Stimulated activated CD8-positive, alpha-beta memory T cell treated with anti-CD3 and anti-CD28 coated beads, Interleukin-4, amount 100 ng/mL, for 48 hours (primary cell): ENCODE results near the gene RPL38.
"Not testable (repeated sequence)": the region's sequence is repeated elsewhere in the genome, so short reads cannot be mapped to it uniquely, and the experiment has no call there.

Experiments
- DNase-seq: peaks from one replicate; pipeline ENCODE4 v3.0.0-alpha.2; 2020

The RPL38 gene

DNA sequence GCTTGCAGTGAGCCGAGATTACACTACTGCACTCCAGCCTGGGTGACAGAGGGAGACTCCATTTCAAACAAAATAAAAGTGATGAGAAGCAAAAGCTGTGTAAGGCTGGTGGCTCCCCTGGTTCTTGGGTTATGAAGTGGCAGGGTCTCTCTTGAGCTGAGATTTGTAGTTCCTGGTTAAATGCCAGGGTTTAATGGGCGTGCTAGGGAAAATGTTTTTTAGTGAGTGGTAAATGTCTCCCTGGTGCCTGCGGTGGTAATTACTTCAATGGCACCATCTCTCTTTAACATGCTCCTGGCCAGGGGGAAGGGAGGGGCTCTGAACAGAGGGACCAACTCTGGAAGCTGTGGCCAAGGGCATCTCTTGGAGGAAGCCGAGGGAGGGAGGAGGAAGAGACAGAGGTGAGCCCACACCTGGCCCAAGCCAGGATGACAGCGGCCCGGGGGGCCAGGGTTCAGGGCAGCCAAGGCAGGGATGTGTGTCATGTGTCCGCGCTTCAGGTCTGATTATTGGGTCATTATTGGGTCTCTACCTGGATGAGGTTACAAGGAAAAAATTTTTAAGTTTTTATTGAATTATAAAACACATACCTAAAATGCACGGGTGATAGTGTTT is 17.8 kb upstream of the RPL38 start:
- DNase-seq = no peak

DNA sequence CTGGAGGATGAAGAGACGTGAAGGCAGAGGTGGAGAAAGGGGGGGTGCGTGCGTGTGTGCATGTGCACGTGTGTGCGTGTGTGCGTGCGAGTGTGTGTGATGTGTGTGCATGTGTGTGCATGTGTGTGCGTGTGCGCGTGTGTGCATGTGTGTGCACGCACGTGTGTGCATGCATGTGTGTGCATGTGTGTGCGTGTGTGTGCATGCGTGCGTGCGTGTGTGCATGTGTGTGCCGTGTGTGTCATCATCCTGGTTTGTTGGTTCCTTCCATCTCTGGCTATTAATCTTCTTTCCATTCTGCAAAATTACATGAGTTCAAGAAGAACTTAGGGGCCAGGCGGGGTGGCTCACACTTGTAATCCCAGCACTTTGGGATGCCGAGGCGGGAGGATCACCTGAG is 17.0 kb upstream of the RPL38 start:
- no peak for DNase-seq

DNA sequence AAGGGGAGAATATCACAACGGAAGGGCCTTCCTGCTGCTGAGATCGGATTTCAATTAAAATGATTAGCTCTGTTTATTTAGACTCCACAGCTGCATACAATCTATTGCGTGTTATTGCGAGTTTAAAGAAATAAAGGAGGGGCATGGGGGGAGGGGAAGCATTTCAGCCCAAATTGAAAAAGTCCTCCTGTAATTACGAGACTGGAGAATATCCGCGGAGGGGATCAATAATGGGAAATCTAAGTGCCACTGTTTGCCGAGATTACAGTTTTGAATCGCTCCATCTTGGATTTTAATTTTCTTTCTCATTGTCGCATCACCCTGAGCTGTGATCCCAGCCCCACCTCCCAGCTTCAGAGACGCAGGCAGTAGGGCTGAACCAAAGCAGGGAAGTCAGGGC is 15.7 kb upstream of the RPL38 start:
- no peak for DNase-seq

DNA sequence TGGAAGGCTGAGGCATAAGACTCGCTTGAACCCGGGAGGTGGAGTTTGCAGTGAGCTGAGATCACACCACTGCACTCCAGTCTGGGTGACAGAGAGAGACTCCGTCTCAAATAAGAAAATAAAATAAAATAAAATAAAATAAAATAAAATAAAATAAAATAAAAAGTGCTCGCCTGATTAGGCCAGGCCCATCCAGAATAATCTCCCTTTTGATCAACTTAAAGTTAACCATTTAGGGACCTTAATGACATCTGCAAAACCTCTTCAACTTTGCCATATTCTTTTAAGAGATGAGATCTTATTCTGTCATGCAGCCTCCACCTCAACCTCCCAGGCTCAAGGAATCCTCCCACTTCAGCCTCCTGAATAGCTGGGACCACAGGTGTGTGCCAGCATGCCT is 14.8 kb upstream of the RPL38 start:
- DNase-seq = not testable (repeated sequence)

DNA sequence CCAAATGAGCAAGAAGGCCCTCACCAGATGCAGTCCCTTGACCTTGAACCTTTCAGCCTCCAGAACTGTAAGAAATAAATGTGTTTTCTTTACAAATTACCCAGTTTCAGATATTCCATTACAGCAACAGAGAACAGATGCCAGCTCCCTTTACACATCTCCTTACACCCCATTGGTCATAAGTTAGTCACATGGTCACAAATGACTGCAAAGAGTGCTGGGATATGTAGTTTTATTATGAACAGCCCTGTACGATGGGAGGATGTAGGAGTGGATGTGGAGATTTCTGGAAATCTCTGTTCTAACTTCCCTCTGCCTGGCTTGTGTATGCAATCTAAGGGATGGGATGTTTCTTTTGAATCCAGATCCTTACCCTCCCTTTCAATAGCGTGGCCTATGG is 13.3 kb upstream of the RPL38 start:
- no peak for DNase-seq

DNA sequence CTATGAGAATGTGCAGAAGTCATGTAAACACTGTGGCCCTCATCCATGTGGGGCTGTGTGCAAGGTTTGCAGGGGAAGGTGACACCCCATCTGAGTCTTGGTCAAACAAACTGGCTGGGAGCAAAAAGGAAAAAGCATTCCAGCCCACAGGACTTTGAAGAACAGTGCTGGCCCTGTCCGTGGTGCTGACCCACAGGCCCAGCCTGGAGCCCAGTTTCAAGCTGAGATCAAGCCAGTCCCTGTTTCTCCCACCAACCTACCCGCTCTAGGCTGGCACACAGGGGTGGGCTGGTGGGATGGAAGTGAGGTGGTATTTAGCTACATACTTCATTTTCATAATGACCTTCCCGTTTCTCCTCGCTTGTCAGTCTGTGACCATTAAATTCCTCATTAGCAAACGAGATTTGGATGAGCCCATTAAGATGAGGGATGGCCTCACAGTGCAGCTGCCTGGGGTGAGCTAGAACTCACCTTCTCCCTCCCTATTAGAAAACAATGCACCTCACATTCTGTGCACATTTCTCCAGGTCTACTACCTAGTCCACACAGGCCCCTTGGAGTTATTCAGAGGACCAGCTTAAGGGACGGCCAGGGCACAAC is 12.6 kb upstream of the RPL38 start:
- DNase-seq = no peak

DNA sequence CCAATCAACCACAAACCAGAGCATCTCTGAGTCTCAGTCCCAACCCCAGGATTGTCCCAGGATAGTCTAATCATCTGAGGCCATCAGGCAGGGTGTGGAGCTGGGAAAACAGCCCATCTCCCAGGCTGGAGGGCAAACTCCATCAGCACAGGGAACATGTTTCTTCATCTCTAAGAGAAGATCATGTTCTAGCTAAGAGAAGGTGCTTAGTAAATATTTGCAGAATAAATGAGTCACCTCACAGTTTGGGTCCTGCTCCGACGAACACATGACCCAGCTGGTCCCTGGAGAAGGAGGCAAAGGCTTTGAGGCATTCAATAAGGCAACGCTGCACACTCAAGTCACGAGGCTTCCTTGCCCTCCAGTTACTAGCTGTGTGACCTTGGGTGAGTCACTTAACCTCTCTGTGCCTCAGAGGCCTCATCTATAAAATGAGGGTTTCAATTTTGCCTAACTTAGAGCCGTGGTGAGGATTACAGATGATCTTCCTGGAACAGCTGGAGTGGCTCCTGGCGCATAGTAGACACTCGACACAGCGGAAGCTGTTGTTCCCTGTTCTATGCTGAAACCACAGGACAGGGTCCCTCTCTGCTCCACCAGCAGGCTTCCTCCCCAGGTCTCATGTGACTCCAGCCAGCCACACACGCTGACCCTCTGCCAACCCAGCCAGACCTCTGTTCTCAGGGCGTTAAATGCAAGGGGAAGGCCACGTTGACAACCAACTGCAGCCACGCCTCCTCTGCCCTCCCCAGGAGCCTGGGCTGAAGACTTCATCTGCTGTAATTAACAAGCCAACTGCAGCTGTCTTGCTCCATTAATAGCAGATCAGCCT is 10.3 kb upstream of the RPL38 start:
- DNase-seq = no peak

DNA sequence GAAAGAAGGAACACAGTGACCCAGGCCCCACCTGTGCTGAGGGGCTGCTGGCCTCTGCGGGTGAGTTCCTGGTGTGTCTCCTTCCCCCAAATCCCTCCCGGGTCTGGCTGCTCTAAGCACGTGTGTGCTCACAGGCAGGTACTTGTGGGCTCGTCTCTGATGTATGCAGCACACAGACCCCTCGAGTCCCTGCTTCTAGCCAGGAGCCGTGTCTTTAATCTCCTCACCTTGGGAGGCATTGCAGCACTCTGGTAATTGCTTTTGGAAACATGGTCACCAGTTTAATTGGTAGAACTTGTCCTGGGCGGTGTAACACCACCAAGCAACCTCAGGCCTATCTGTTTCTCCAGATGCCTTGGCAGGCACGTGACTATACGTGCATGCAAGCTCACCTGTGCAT is 8.8 kb upstream of the RPL38 start:
- no peak for DNase-seq

DNA sequence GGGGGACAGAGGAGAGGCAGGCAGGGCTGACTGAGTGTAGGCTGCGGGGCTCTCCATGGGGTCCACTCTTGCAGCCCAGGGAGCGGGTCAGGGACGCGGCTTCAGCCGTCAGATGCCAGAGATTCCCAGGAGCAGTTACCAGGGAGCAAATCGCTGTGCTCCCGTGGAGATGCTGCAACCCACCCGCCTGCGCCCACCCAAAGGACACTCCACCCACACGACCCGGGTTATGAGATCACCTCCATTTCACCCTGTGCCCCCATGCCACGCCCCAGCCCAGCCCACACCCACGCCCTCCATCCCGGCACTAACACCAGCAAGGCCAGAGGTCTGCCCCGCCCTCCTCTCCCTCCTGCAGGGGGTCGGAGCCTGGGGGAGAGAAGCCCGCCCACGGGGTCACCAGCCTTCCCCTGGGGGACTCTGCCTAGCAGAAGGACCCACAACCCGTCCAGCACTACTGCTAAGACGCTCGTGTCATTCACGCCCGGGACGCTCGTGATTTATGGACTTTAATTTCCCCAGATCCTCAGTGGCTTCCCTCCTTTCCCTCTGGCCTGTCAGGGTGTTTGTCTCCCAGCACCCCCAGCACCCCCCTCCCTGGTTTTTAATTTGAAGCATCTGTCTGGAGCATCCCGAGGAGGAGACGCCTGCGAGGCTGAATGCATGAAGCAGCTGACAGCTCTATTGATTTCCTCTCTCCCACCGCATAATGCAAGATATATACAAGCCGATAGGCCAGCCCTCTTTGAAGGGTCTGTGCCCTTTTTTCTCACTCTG is 6.7 kb upstream of the RPL38 start:
- no peak for DNase-seq

DNA sequence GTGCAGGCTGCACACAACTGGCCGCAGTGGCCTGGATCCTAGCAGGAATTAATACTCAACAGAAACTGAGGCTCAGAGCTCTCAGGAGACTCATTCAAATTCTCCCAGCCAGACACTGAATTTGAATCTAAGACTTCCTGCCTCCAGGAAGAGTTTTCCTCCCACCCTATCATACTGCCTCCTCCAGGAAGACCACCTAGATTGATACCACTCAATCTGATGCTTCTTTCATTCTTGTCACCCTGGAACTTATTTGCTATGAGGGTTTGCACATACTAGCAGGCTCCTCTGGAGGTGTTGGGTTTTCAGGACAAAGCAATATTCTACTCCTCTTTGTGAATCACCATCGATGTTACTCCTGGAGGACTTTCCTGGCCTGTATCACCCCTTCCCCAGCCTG is 5.7 kb upstream of the RPL38 start:
- no peak for DNase-seq

DNA sequence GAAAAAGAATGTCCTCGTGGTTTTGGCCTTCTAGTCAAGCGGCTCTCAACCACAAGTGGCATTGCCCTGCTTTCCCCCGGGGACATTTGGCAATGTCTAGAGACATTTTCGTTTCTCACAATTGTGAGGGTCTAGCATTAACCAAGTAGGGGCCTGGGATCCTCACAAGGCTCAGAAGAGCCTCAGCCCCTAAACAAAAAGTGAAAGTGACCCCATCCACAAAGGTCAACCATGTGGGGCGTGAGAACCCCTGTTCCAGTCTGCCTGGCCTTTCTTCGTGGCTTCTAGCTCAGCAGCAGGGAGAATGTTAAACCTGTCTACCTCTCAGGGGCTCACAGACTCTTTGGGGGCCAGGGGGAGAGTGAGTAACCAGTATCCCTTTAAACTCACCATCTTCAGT is 4.8 kb upstream of the RPL38 start:
- DNase-seq = no peak

DNA sequence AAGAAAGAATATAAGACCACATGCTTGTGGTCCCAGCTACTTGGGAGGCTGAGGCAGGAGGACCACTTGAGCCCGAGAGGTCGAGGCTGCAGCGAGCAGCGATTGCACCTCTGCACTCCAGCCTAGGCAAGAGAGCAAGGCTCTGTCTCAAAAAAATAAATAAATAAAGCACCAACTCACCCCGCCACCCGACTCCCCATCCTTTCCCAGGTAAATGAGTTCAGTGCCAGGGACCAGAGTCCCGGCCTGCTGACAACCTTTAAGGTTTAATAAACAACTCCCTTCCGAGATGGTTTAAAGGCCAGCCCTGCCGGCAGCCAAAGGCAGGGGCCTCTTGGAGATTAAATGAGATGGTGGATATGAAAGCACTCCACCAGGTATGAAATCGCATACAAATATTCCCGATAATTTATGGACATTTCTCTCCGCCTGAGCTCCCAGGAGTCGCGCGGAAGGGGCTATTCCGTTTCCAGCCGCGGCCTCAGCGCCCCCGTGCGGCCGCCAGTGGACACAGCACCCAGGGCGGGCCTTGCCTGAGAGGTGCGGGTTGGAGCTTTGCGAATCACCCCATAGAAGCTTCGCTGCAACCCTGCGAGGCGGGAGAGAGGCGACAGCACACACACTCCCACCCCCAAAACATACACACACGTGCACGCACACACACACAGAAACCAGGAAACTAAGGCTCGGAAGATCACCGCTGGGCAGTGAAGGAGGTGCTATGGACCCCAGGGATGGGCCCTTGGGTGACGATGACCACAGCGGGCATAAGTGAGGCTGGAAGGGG is 4.0 kb upstream of the RPL38 start:
- DNase-seq = peak; percentile 84

DNA sequence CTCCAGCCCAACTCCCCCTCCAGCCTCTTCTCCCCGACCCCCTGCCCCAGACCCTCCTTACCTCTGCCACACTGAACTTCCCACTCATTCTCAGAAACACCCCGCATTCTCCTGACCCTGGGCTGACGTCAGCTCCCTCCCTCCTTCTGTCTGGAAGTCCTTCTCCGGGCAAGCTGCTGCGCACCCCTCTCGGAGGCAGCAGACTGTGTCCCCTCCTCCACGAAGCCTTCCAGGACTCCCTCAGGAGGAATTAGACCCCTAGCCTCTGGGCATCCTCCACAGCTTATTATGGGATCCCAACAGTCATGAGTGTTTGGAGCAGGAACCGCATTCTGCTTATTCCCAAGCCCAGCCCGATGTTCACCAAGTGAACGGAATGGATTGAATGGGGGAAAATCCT is 3.4 kb upstream of the RPL38 start:
- DNase-seq = no peak

DNA sequence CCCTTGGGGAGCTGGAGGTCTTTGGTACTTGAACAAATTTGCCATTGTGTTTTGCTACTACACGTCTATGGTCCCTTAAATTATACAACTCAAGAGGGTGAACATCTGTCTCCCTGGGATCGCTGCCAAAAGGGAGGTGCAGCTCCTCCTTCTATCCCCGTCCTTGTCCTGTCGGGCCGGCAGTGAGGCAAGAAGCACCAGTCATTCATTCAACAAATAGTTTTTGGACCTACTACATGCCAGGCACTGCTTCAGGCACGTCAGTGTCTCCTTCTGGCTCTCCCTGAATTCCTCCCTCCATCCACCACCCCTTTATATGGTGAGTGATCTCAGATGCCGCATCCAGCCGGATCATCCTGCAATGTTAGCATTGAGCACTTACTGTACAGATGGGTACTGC is 2.2 kb upstream of the RPL38 start:
- no peak for DNase-seq

DNA sequence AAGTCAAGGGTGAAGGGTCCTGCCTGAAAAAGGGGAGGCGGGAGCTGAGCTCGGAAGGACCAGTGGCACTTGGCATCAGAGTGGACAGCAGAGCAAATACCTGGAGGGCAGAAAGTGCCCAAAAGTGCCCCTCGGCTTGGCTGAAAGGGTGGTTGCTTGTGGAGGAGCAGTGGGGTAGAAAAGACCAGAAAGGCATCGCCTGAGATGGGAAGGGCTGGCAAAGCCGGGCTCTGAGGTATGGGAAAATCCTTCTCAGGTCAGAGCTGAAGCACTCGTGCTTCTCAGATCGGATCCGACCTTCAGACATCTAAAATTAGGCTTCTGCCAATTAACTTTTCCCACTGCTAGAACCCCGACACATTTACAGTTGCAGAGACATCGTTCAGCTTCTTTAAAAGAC is 1.5 kb upstream of the RPL38 start:
- no peak for DNase-seq

DNA sequence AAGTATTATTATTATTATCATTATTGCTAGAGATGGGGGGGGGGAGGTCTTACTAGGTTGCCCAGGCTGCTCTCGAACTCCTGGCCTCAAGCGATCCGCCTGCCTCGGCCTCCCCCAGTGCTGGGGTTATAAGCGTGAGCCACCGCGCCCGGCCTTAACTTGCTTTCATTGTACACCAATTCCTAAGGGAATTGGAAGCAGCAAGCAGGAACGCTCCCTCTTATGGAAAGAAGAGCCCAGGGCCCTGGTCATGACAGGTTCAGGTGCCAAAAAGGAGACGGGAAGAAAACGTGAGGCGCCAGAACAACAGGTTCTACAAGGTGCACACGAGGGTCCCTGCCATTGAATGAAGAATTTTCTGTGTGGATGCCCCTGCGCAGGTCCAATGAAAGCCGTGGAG is 540 bp upstream of the RPL38 start:
- DNase-seq = no peak

DNA sequence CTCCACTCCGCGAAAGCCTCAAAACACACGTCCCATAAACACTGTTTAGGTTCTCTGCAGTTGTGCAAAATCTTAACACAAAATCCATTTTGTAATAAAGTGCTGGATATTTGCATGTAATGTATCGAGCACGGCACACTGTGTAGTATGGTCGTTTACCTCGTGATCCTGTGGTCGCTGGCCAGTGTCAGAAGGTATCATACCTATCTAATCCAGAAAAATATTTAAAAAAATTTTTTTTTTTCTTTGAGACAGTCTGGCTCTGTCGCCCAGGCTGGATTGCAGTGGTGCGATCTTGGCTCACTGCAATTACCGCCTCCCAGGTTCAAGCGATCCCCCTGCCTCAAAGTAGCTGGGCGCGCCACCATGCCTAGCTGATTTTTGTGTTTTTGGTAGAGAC is 996 bp downstream of the RPL38 start:
- no peak for DNase-seq

DNA sequence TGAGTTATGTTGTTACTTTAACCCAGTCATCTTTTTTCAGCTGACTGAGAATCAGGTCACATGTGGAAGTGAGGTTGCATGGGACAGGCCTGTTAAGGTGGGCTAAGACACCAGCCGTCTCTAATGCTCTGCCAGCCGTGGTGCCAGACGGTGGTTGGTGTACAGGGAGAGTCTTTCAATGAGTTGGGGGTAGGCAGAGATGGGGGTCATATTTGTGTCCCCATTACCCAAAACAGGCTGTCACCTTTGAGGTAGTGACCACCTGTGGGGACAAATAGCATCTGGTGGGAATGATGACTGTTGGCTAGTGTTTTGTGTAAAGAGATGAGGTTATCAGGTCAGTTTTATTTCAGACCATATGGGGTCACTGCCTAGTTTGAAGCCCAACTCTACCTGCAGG is 1.8 kb downstream of the RPL38 start:
- DNase-seq = no peak

DNA sequence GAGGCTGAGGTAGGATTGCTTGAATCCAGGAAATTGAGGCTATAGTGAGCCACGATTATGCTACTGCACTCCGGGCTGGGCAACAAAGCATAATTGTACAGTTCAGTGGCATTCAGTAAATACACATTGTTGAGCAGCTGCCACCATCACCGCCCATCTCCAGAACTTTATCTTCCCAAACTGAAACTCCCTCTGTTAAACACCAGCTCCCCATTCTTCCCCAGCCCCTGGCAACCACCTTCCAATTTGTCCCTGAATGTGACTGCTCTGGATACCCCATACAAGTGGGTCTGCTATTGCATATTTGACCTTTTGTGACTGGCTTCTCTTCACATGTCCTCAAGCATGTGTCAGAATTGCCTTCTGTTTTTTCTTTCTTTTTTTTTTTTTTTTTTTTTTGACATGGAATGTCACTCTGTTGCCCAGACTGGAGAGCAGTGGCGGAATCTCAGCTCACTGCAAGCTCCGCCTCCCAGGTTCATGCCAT is 2.9 kb downstream of the RPL38 start:
- DNase-seq = no peak

DNA sequence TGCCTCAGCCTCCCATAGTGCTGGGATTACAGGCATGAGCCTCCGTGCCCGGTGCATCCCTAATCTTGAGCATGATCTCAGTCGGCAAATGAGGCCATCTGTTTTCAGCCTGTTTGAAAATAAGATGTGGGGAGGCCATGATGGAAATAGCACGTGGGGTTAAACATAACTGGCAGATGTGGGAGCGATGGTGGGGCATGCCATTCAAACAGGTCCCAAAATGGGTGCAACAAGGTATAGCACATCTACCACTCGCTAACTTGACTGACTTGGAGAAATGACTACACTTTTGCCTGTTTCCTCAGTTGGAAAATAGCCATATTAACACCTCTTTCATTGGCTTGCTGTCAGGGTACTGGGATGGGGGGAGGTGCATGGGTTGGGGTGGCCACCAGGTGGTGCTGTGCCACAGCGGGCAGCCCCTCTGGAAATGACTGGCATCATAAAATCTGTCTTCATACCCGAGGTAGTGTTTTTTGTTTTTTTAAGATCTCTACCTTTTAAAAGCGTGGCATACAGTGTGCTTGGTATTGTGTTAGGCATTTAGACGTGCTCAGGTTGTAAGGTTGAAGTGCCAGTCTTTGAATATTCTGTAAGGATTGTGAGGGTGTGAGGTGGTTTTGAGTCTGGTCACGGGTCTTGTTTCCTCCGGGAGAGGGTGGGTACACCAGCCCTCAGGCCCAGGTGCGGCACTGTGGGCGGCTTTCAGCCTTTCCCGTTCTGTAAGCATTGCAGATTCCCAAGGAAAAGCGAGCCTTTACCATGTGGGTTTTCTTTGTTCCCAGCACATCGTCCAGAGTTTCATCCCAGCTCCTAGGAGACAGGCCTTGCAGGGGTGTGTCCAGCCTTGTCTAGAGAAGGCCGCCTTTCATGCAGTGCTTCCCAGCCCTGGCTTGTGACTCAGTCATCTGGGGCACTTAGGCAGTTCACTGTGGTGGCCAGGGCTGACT is 7.0 kb downstream of the RPL38 start:
- DNase-seq = peak; percentile 87

DNA sequence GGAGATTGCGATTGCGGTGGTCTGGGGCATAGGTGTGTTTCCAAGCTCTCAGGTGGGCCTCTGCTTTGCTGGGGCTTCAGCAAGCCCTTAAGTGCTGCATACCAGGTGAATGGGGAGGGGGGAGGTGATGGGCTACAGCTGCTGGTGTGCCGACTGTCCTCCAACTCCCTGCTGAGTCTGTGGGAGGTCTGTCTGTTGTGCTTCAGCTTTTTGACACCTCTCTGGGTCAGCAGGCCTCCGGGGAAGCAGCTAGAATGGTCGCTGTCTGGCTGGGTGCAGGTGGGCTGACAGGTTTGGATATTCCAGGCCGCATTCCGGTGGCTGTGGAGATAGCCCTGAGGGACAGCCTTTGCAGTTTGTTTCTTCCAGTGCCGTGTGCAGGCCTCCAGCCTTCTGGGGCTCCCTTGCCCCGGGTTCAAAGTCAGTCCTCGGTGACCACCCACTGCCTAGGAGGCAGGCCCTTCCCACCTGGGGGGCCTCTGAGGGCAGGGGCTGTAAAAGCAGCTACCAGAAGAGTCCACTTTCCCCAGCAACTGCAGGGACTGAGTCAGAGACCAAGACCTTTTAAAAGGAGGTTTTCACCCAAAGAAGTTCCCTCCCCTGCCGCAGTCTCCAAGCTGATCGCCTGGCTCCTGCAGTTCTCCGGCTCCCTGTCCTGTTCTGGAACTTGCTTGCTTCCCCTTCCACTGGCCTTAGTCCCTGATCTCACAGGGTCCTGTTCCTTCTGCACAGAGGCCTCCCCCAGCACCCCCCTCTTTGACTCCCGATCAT is 7.8 kb downstream of the RPL38 start:
- peak; percentile 57 for DNase-seq
